HepG2 (cell line): ENCODE measurements around the gene C12orf43. TPM values are rescaled to one million over a fixed set of nuclear protein-coding genes. Genes with fewer than 3 reads are reported as not detected.

ENCODE experiments used
- IRF1 ChIP-seq: sonication (generic); formaldehyde crosslinking; IDR thresholded peaks from 2 replicates; pipeline ENCODE4 v1.4.0; 2020; ENCODE audit warnings: low read depth, mild to moderate bottlenecking, missing genetic modification reagents
- ISL2 ChIP-seq: sonication (generic); formaldehyde crosslinking; IDR thresholded peaks from 2 replicates; pipeline ENCODE4 v1.5.0; 2020; ENCODE audit warnings: missing genetic modification reagents
- ISX ChIP-seq: sonication (generic); formaldehyde crosslinking; conservative IDR thresholded peaks from 2 replicates; pipeline ENCODE4 v1.5.0; 2020; ENCODE audit warnings: missing genetic modification reagents
- PHF21A ChIP-seq: sonication (generic); formaldehyde crosslinking; IDR thresholded peaks from 2 replicates; pipeline ENCODE4 v1.5.0; 2020; ENCODE audit warnings: mild to moderate bottlenecking, missing genetic modification reagents
- PPARG ChIP-seq: conservative IDR thresholded peaks from 2 replicates; pipeline ENCODE4 v1.6.1; 2016; ENCODE audit warnings: missing biosample characterization, missing genetic modification reagents
- RORA ChIP-seq: sonication (generic); formaldehyde crosslinking; IDR thresholded peaks from 2 replicates; pipeline ENCODE4 v1.5.0; 2020; ENCODE audit warnings: mild to moderate bottlenecking, missing genetic modification reagents, moderate library complexity
- XRCC5 ChIP-seq: fragments of 200-400 bp; formaldehyde crosslinking; optimal IDR thresholded peaks from 2 replicates; pipeline ENCODE3; 2017; ENCODE audit warnings: mild to moderate bottlenecking, low read length
- ZC3H4 ChIP-seq: sonication (generic); formaldehyde crosslinking; IDR thresholded peaks from 2 replicates; pipeline ENCODE4 v1.4.0; 2020; ENCODE audit warnings: missing genetic modification reagents, borderline replicate concordance
- ZNF12 ChIP-seq: sonication (generic); formaldehyde crosslinking; IDR thresholded peaks from 2 replicates; pipeline ENCODE4 v1.5.0; 2020; ENCODE audit warnings: missing genetic modification reagents
- ZNF207 ChIP-seq: fragments of 450-650 bp; IDR thresholded peaks from 2 replicates; pipeline ENCODE4 v1.6.1; 2016; ENCODE audit warnings: antibody characterized with exemption, borderline replicate concordance
- ZNF546 ChIP-seq: sonication (generic); formaldehyde crosslinking; conservative IDR thresholded peaks from 2 replicates; pipeline ENCODE4 v1.8.1; 2023; ENCODE audit warnings: mild to moderate bottlenecking, missing genetic modification reagents
- ZNF598 ChIP-seq: sonication (generic); formaldehyde crosslinking; IDR thresholded peaks from 2 replicates; pipeline ENCODE4 v1.5.1; 2020; ENCODE audit warnings: mild to moderate bottlenecking, missing genetic modification reagents, borderline replicate concordance
- ZNF615 ChIP-seq: sonication (generic); formaldehyde crosslinking; IDR thresholded peaks from 2 replicates; pipeline ENCODE4 v1.5.0; 2020; ENCODE audit warnings: mild to moderate bottlenecking, missing genetic modification reagents, borderline replicate concordance
- polyA plus RNA-seq, 8 experiments: library from polyadenylated mRNA; depleted of rRNA in 3 of 8; stranded (reverse) in 7 of 8; unstranded in 1 of 8; fragments of >200 nt; fragmentation: Illumina TruSeq in 4 of 8; extraction: Trizol in 4 of 8; gene quantifications; 2 replicates each; pipeline versions ENCODE4 v1.2.1 to v1.2.3, GENCODE V29; 2011 to 2016; ENCODE audit warnings: low read depth in 4 of 8, missing spikeins in 1 of 8, mixed read lengths in 1 of 8; ENCODE audit not compliant: insufficient read depth in 1 of 8
- total RNA-seq, 5 experiments: library from RNA; depleted of rRNA; stranded (reverse); fragments of >200 nt; fragmentation: Illumina TruSeq; extraction: Trizol; gene quantifications; 2 replicates each; pipeline ENCODE4 v1.2.3, GENCODE V29; 2016; ENCODE audit warnings: low read depth in 1 of 5
- TF ChIP-seq, protein P1 (sequence below): fragments of 450-650 bp; IDR thresholded peaks from 2 replicates; pipeline ENCODE4 v1.6.1; 2017
- TF ChIP-seq, protein P2 (sequence below): IDR thresholded peaks from 2 replicates; pipeline ENCODE4 v1.6.1; 2016; ENCODE audit warnings: low read depth, control low read depth
- TF ChIP-seq, protein P3 (sequence below): IDR thresholded peaks from 2 replicates; pipeline ENCODE4 v1.6.1; 2012; ENCODE audit warnings: low read length, improper control_type of control experiment

The C12orf43 gene
- total and polyA plus RNA-seq, 2 of the 13 experiments (the other 11 are each of a cell fraction or from before 2014, with no cell fraction given), result 7.9 to 11.1 TPM

- TF ChIP-seq IRF1 (no peak), ZC3H4 (CRISPR knock-in tag) (no peak), PHF21A (CRISPR knock-in tag) (no peak), PPARG (CRISPR knock-in tag) (no peak), ZNF615 (CRISPR knock-in tag) (no peak), XRCC5 (peak; percentile 59), ZNF598 (CRISPR knock-in tag) (peak; percentile 73; the same call in 1 of the 2 replicates), ZNF546 (no peak), ZNF207 (no peak), ISL2 (CRISPR knock-in tag) (0 out of 2 replicates have a peak, but pooled peaks have one; percentile 15), ZNF12 (CRISPR knock-in tag) (peak; percentile 17; the same call in 1 of the 2 replicates), ISX (CRISPR knock-in tag) (no peak), RORA (CRISPR knock-in tag) (no peak)
- TF ChIP-seq, protein P1, sequence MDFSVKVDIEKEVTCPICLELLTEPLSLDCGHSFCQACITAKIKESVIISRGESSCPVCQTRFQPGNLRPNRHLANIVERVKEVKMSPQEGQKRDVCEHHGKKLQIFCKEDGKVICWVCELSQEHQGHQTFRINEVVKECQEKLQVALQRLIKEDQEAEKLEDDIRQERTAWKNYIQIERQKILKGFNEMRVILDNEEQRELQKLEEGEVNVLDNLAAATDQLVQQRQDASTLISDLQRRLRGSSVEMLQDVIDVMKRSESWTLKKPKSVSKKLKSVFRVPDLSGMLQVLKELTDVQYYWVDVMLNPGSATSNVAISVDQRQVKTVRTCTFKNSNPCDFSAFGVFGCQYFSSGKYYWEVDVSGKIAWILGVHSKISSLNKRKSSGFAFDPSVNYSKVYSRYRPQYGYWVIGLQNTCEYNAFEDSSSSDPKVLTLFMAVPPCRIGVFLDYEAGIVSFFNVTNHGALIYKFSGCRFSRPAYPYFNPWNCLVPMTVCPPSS, result no peak
- TF ChIP-seq, protein P2, sequence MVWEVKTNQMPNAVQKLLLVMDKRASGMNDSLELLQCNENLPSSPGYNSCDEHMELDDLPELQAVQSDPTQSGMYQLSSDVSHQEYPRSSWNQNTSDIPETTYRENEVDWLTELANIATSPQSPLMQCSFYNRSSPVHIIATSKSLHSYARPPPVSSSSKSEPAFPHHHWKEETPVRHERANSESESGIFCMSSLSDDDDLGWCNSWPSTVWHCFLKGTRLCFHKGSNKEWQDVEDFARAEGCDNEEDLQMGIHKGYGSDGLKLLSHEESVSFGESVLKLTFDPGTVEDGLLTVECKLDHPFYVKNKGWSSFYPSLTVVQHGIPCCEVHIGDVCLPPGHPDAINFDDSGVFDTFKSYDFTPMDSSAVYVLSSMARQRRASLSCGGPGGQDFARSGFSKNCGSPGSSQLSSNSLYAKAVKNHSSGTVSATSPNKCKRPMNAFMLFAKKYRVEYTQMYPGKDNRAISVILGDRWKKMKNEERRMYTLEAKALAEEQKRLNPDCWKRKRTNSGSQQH (CRISPR knock-in tag), result peak; percentile 96
- TF ChIP-seq, protein P3, sequence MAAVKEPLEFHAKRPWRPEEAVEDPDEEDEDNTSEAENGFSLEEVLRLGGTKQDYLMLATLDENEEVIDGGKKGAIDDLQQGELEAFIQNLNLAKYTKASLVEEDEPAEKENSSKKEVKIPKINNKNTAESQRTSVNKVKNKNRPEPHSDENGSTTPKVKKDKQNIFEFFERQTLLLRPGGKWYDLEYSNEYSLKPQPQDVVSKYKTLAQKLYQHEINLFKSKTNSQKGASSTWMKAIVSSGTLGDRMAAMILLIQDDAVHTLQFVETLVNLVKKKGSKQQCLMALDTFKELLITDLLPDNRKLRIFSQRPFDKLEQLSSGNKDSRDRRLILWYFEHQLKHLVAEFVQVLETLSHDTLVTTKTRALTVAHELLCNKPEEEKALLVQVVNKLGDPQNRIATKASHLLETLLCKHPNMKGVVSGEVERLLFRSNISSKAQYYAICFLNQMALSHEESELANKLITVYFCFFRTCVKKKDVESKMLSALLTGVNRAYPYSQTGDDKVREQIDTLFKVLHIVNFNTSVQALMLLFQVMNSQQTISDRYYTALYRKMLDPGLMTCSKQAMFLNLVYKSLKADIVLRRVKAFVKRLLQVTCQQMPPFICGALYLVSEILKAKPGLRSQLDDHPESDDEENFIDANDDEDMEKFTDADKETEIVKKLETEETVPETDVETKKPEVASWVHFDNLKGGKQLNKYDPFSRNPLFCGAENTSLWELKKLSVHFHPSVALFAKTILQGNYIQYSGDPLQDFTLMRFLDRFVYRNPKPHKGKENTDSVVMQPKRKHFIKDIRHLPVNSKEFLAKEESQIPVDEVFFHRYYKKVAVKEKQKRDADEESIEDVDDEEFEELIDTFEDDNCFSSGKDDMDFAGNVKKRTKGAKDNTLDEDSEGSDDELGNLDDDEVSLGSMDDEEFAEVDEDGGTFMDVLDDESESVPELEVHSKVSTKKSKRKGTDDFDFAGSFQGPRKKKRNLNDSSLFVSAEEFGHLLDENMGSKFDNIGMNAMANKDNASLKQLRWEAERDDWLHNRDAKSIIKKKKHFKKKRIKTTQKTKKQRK, result no peak
- TF ChIP-seq, all 625 proteins: peak for 185
These were observed at the start of gene C12orf43 (continued) for GRCh38 chr12:121015825-121016766.
